ENCODE results near the gene LIN7A. TPM values are rescaled to one million over a fixed set of nuclear protein-coding genes. Genes with fewer than 3 reads are reported as not detected.
"Not testable (repeated sequence)": the region's sequence is repeated elsewhere in the genome, so short reads cannot be mapped to it uniquely, and the experiment has no call there.

The LIN7A gene
- total RNA-seq, 1 donor from 2014 or later: 4.3 TPM

GRCh38 chr12:80807640-80808288 is 130.0 kb downstream of the LIN7A start:
- no peak for DNase-seq

GRCh38 chr12:80805106-80805505 is 132.6 kb downstream of the LIN7A start:
- no peak for DNase-seq

GRCh38 chr12:80802652-80803400 is 134.9 kb downstream of the LIN7A start:
- DNase-seq: no peak

- no peak for DNase-seq
Measured at GRCh38 chr12:80798281-80798680, 139.5 kb downstream of the LIN7A start.

GRCh38 chr12:80794551-80794950 is 143.2 kb downstream of the LIN7A start:
- peak; percentile 44 for DNase-seq

- no peak for DNase-seq
Measured at GRCh38 chr12:80792861-80793260, 144.9 kb downstream of the LIN7A start.

GRCh38 chr12:80791863-80792262 is 145.9 kb downstream of the LIN7A start:
- no peak for DNase-seq

- not testable (repeated sequence) for DNase-seq
Measured at GRCh38 chr12:80788407-80788806, 149.3 kb downstream of the LIN7A start.

GRCh38 chr12:80782963-80783470 is 154.7 kb downstream of the LIN7A start:
- not testable (repeated sequence) for DNase-seq

- DNase-seq: no peak
Measured at GRCh38 chr12:80781313-80781712, 156.4 kb downstream of the LIN7A start.

- DNase-seq: no peak
Measured at GRCh38 chr12:80780746-80781145, 157.0 kb downstream of the LIN7A start.

GRCh38 chr12:80778005-80778541 is 159.7 kb downstream of the LIN7A start:
- peak; percentile 51 for DNase-seq

- no peak for DNase-seq
Measured at GRCh38 chr12:80777587-80777986, 160.1 kb downstream of the LIN7A start.

- DNase-seq: no peak
Measured at GRCh38 chr12:80776706-80777105, 161.0 kb downstream of the LIN7A start.

GRCh38 chr12:80770958-80771357 is 166.8 kb downstream of the LIN7A start:
- DNase-seq: no peak

GRCh38 chr12:80769553-80770140 is 168.1 kb downstream of the LIN7A start:
- DNase-seq: no peak

- no peak for DNase-seq
Measured at GRCh38 chr12:80766897-80767296, 170.8 kb downstream of the LIN7A start.

- no peak for DNase-seq
Measured at GRCh38 chr12:80766210-80766609, 171.5 kb downstream of the LIN7A start.

GRCh38 chr12:80763874-80764273 is 173.9 kb downstream of the LIN7A start:
- peak; percentile 84 for DNase-seq

- no peak for DNase-seq
Measured at GRCh38 chr12:80761838-80762237, 175.9 kb downstream of the LIN7A start.

GRCh38 chr12:80756875-80757274 is 180.9 kb downstream of the LIN7A start:
- peak; percentile 32 for DNase-seq

GRCh38 chr12:80754274-80754673 is 183.5 kb downstream of the LIN7A start:
- DNase-seq: peak; percentile 52

GRCh38 chr12:80752464-80752863 is 185.3 kb downstream of the LIN7A start:
- DNase-seq: no peak

All from tongue (tissue), 2 donors.